ENCODE measurements around the gene AHNAK. TPM values are rescaled to one million over a fixed set of nuclear protein-coding genes. Genes with fewer than 3 reads are reported as not detected.
A peak's percentile ranks its signal among the peaks of the same experiment; 100 is the strongest.

Gene AHNAK
- total and polyA plus RNA-seq, 5 donors, result 78.1 to 371 (median 311) TPM

- H3K9me3 ChIP-seq (ENCODE audit: control insufficient read depth, low read length), result no peaks in the 10 kb centered on the region
- 15% methylated on average over 16 of the region's 16 CpGs for WGBS
- intact Hi-C loops (cut with DNase I), result loop anchor here (5.0 to 10.0 kb wide), 5 partner anchors 34 to 146 kb away; no protein-coding TSS in a partner anchor
- ATAC-seq, result peak in 1 of 2 donors; percentile 0
- H3K4me1 ChIP-seq (ENCODE audit: control insufficient read depth, insufficient read depth, low read length), result peaks cover 39% of the 10 kb centered on the region
- peak overlapping the region; percentile 87 for H3K27ac ChIP-seq (ENCODE audit: low read length)
- peak overlapping the region; percentile 14 for H3K4me3 ChIP-seq (ENCODE audit: low read length)
- no peaks in the 10 kb centered on the region for H3K27me3 ChIP-seq (ENCODE audit: control insufficient read depth, insufficient read depth)
- peak; percentile 46 to 81 (median 80) for DNase-seq
These were observed 5.6 kb downstream of the AHNAK start for GRCh38 chr11:62540804-62541701.

GRCh38 chr11:62539238-62539925 lies 7.2 kb downstream of the AHNAK start:
- no peaks in the 10 kb centered on the region for H3K27me3 ChIP-seq (ENCODE audit: control insufficient read depth, insufficient read depth)

GRCh38 chr11:62538470-62539237 lies 8.0 kb downstream of the AHNAK start:
- H3K4me3 ChIP-seq (ENCODE audit: low read length), result no peak overlapping the region
- no peaks in the 10 kb centered on the region for H3K9me3 ChIP-seq (ENCODE audit: control insufficient read depth, low read length)
- peak overlapping the region; percentile 70 for H3K27ac ChIP-seq (ENCODE audit: low read length)
- no peaks in the 10 kb centered on the region for H3K27me3 ChIP-seq (ENCODE audit: control insufficient read depth, insufficient read depth)
- H3K4me1 ChIP-seq (ENCODE audit: control insufficient read depth, insufficient read depth, low read length), result peaks cover 40% of the 10 kb centered on the region
- DNase-seq, result no peak
- intact Hi-C loops (cut with DNase I), result loop anchor here in 1 of 4 donors (10.0 kb wide), 1 partner anchor 104 kb away; no protein-coding TSS in a partner anchor
- ATAC-seq, result no peak
- 57% methylated on average over 19 of the region's 19 CpGs for WGBS

More at GRCh38 chr11:62539238-62539925, 7.2 kb downstream of the AHNAK start:
- peak; percentile 4 to 43 for ATAC-seq
- no peaks in the 10 kb centered on the region for H3K9me3 ChIP-seq (ENCODE audit: control insufficient read depth, low read length)
- intact Hi-C loops (cut with DNase I), result loop anchor here in 1 of 4 donors (10.0 kb wide), 1 partner anchor 105 kb away; no protein-coding TSS in a partner anchor
- H3K4me1 ChIP-seq (ENCODE audit: control insufficient read depth, insufficient read depth, low read length), result peaks cover 40% of the 10 kb centered on the region
- peak overlapping the region; percentile 86 for H3K27ac ChIP-seq (ENCODE audit: low read length)
- WGBS, result 19% methylated on average over 13 of the region's 13 CpGs
- H3K4me3 ChIP-seq (ENCODE audit: low read length), result no peak overlapping the region
- DNase-seq, result peak; percentile 85 to 90 (median 86)

GRCh38 chr11:62536301-62536957 lies 10.2 kb downstream of the AHNAK start:
- ATAC-seq (peak in 1 of 2 donors; percentile 53), DNase-seq (peak; percentile 47 to 66 (median 62))
- intact Hi-C loops (cut with DNase I), result loop anchor here in 1 of 4 donors (10.0 kb wide), 1 partner anchor 102 kb away; no protein-coding TSS in a partner anchor
- Histone ChIP-seq H3K27me3 (ENCODE audit: control insufficient read depth, insufficient read depth) (no peaks in the 10 kb centered on the region), H3K27ac (ENCODE audit: low read length) (peak overlapping the region; percentile 31), H3K4me1 (ENCODE audit: control insufficient read depth, insufficient read depth, low read length) (peaks cover 34% of the 10 kb centered on the region), H3K9me3 (ENCODE audit: control insufficient read depth, low read length) (no peaks in the 10 kb centered on the region), H3K4me3 (ENCODE audit: low read length) (no peak overlapping the region)
- WGBS, result 44% methylated on average over 21 of the region's 21 CpGs

GRCh38 chr11:62535802-62536201 lies 10.8 kb downstream of the AHNAK start:
- WGBS, result 64% methylated on average over 12 of the region's 12 CpGs
- H3K4me1 ChIP-seq (ENCODE audit: control insufficient read depth, insufficient read depth, low read length), result peaks cover 30% of the 10 kb centered on the region
- intact Hi-C loops (cut with DNase I), result loop anchor here in 1 of 4 donors (10.0 kb wide), 1 partner anchor 101 kb away; no protein-coding TSS in a partner anchor
- no peak overlapping the region for H3K4me3 ChIP-seq (ENCODE audit: low read length)
- H3K9me3 ChIP-seq (ENCODE audit: control insufficient read depth, low read length), result no peaks in the 10 kb centered on the region
- DNase-seq (no peak), ATAC-seq (no peak)
- H3K27me3 ChIP-seq (ENCODE audit: control insufficient read depth, insufficient read depth), result no peaks in the 10 kb centered on the region
- H3K27ac ChIP-seq (ENCODE audit: low read length), result peak overlapping the region; percentile 18

- intact Hi-C loops (cut with DNase I), result loop anchor here in 1 of 4 donors (10.0 kb wide), 1 partner anchor 100 kb away; no protein-coding TSS in a partner anchor
- 92% methylated on average over 19 of the region's 19 CpGs for WGBS
These were observed 11.6 kb downstream of the AHNAK start for GRCh38 chr11:62534779-62535545.

GRCh38 chr11:62532096-62532495 lies 14.5 kb downstream of the AHNAK start:
- DNase-seq (no peak), ATAC-seq (no peak)
- Histone ChIP-seq H3K4me3 (ENCODE audit: low read length) (no peak overlapping the region), H3K9me3 (ENCODE audit: control insufficient read depth, low read length) (no peaks in the 10 kb centered on the region), H3K27ac (ENCODE audit: low read length) (no peak overlapping the region), H3K27me3 (ENCODE audit: control insufficient read depth, insufficient read depth) (no peaks in the 10 kb centered on the region), H3K4me1 (ENCODE audit: control insufficient read depth, insufficient read depth, low read length) (peaks cover 4% of the 10 kb centered on the region)
- 94% methylated on average over 2 of the region's 2 CpGs for WGBS
- intact Hi-C loops (cut with DNase I), result loop anchor here in 1 of 4 donors (10.0 kb wide), 1 partner anchor 97 kb away; no protein-coding TSS in a partner anchor

More at GRCh38 chr11:62534779-62535545, 11.6 kb downstream of the AHNAK start:
- DNase-seq (no peak), ATAC-seq (no peak)
- H3K4me1 ChIP-seq (ENCODE audit: control insufficient read depth, insufficient read depth, low read length), result peaks cover 28% of the 10 kb centered on the region
- no peaks in the 10 kb centered on the region for H3K27me3 ChIP-seq (ENCODE audit: control insufficient read depth, insufficient read depth)
- no peaks in the 10 kb centered on the region for H3K9me3 ChIP-seq (ENCODE audit: control insufficient read depth, low read length)
- no peak overlapping the region for H3K27ac ChIP-seq (ENCODE audit: low read length)
- H3K4me3 ChIP-seq (ENCODE audit: low read length), result no peak overlapping the region

GRCh38 chr11:62516736-62517371 lies 29.8 kb downstream of the AHNAK start:
- Histone ChIP-seq H3K4me1 (ENCODE audit: control insufficient read depth, insufficient read depth, low read length) (peaks cover 2% of the 10 kb centered on the region), H3K4me3 (ENCODE audit: low read length) (no peak overlapping the region), H3K9me3 (ENCODE audit: control insufficient read depth, low read length) (no peaks in the 10 kb centered on the region), H3K27ac (ENCODE audit: low read length) (no peak overlapping the region), H3K27me3 (ENCODE audit: control insufficient read depth, insufficient read depth) (no peaks in the 10 kb centered on the region)
- 82% methylated on average over 14 of the region's 14 CpGs for WGBS
- ATAC-seq (no peak), DNase-seq (no peak)
- intact Hi-C loops (cut with DNase I), result no loop called here

GRCh38 chr11:62514151-62514550 lies 32.5 kb downstream of the AHNAK start:
- H3K27ac ChIP-seq (ENCODE audit: low read length), result no peak overlapping the region
- DNase-seq (no peak), ATAC-seq (peak in 1 of 2 donors; percentile 29)
- H3K27me3 ChIP-seq (ENCODE audit: control insufficient read depth, insufficient read depth), result no peaks in the 10 kb centered on the region
- WGBS, result 86% methylated on average over 7 of the region's 7 CpGs
- intact Hi-C loops (cut with DNase I), result no loop called here
- no peaks in the 10 kb centered on the region for H3K9me3 ChIP-seq (ENCODE audit: control insufficient read depth, low read length)
- no peak overlapping the region for H3K4me3 ChIP-seq (ENCODE audit: low read length)
- H3K4me1 ChIP-seq (ENCODE audit: control insufficient read depth, insufficient read depth, low read length), result peaks cover 4% of the 10 kb centered on the region

All from right cardiac atrium (tissue), 5 donors.